Astrocyte of the spinal cord (primary cell): Measurements from ENCODE around the gene THAP11.

ENCODE experiments used
- DNase-seq: peaks from one replicate; pipeline ENCODE4 v3.0.0; 2011; ENCODE audit warnings: low read depth, low spot score
- H3K4me3 ChIP-seq: 2 replicates; pipeline ENCODE4 v1.5.1; 2011; ENCODE audit warnings: low read depth, mild to moderate bottlenecking, low read length, moderate library complexity
- in situ Hi-C: cut with HindIII; loops from 2 replicates; pipeline ENCODE4 v1.10.0; 2017; ENCODE audit warnings: low sequenced_read_pairs
- TF ChIP-seq, protein P1 (sequence below): IDR thresholded peaks from 2 replicates; pipeline ENCODE4 v1.5.1; 2012; ENCODE audit warnings: low read depth, mild to moderate bottlenecking, low read length, inconsistent platforms

Gene THAP11

DNA sequence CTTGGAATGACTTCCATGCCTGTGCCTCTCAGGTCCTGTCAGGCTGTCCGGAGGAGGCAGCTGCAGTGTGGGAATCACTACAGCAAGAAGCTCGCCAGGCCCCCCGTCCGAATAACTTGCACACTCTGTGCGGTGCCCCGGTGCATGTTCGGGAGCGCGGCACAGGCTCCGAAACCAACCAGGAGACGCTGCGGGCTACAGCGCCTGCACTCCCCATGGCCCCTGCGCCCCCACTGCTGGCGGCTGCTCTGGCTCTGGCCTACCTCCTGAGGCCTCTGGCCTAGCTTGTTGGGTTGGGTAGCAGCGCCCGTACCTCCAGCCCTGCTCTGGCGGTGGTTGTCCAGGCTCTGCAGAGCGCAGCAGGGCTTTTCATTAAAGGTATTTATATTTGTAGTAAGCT is 43.9 kb downstream of the THAP11 start:
- TF ChIP-seq, protein P1, sequence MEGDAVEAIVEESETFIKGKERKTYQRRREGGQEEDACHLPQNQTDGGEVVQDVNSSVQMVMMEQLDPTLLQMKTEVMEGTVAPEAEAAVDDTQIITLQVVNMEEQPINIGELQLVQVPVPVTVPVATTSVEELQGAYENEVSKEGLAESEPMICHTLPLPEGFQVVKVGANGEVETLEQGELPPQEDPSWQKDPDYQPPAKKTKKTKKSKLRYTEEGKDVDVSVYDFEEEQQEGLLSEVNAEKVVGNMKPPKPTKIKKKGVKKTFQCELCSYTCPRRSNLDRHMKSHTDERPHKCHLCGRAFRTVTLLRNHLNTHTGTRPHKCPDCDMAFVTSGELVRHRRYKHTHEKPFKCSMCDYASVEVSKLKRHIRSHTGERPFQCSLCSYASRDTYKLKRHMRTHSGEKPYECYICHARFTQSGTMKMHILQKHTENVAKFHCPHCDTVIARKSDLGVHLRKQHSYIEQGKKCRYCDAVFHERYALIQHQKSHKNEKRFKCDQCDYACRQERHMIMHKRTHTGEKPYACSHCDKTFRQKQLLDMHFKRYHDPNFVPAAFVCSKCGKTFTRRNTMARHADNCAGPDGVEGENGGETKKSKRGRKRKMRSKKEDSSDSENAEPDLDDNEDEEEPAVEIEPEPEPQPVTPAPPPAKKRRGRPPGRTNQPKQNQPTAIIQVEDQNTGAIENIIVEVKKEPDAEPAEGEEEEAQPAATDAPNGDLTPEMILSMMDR, result no peak
- in situ Hi-C loops, result no loop called here
- DNase-seq, result no peak
- H3K4me3 ChIP-seq, result no peak overlapping the region

DNA sequence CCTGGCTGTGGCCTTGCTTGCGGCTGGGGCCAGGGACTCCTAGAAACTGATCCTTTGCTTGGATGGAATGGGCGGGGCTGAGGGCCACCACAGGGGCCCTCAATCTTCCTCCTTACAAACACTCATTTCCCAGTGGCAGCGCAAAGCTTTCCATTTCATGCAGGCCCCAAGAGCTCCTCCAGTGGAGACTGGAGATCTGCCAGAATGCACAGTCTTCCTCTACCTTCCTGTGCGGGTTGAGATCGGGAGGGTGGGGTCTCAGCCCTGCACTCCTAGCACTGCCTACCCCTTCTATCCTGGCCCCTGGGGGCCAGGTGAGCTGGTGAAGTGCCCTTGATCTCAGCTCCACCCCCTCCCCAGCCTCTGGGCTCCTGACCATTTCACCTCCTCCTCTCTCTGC is 44.3 kb downstream of the THAP11 start:
- no peak overlapping the region for H3K4me3 ChIP-seq
- no peak for DNase-seq
- TF ChIP-seq, protein P1, result no peak
- in situ Hi-C loops, result no loop called here

DNA sequence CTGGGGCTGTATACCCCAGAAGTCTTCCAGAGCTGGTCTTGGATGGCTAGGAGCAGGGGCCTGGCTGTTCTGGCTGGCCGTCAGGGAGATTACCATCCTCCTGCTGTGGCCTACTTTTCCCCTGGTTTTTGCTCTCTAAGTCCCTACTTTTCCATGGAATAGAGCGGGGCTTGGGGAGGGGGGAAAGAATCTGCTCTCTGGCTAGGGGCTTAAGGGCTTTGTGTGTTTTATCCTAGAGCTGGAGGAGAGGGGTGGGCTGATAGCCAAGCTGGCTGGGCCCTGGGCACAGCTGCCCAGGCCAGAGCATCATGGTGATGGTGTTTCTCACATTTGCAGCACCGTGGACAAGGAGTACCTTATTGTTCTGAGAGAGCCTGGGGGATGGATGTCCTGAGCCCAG is 46.2 kb downstream of the THAP11 start:
- TF ChIP-seq, protein P1, result no peak
- no peak overlapping the region for H3K4me3 ChIP-seq
- no peak for DNase-seq
- in situ Hi-C loops, result no loop called here

DNA sequence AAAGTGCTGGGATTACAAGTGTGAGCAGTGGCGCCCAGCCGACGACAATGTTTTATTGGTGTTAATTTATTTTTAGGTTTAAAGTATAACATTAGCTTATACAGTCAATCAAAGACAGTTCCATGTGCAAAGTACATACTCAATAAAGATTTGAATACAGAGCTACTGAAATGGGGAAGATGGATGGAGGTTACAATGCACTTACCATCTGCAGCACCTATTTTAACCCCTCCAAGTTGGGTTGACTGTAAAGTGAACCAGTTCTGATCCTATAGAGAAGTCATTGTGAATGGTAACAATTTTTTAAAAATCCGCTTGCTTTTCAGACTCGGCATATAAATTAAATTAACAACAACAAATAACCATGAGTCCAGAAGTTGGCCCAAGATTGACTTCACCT is 50.3 kb downstream of the THAP11 start:
- no peak for DNase-seq
- in situ Hi-C loops, result no loop called here
- TF ChIP-seq, protein P1, result no peak
- peak overlapping the region; percentile 41 for H3K4me3 ChIP-seq

DNA sequence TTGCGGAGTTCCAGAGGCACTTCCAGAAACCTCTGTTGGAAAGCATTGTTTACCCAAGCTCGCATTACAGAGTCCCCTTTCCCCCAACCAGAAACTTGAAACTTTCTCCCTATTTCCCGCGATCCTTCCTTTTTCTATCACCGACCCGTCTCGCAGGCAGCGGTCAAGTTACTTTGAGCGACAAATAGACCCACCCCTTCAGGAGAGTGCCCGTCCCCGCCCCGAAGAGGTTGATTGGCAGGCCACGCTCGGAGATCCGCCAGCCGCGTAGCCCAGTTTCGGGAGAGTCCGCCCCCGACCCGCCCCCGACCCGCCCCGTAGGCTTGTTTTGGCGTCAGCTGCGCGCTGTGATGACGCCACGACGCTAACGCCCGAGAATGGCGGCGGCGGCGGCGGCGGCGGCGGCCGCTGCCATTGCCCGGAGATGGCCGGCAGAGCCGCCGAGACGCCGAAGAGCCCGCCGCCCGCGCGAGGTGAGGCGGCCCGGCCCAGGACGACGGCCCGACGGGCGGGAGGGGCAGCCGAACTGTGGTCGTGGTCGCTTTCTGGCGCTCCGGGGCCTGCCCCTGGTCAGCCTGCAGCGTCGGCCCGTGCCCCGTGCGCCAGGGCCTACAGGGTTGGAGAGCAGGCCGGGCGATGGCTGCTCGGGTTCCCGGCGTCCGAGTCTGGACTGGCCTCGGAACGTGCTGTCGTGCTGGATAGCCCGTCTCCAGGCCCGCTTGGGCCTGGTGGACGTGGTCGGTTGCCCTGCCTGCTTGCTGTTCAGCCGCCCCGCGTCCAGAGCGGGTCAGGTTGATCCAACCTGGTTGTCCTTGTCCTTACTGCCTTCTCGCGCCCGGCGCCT is 51.0 kb downstream of the THAP11 start, which contains the start of gene PSKH1:
Gene PSKH1, plus strand, starts transcription at position 356 of the 844 bp plus-strand sequence. CDS start 15,496 bp downstream, outside the sequence.
- in situ Hi-C loops, result no loop called here
- peak within 1 kb of the TSS; percentile 92 for H3K4me3 ChIP-seq
- TF ChIP-seq, protein P1, result no peak
- peak; percentile 97 for DNase-seq
